SK-N-MC (cell line): ENCODE results near the gene ANGPTL1.

ENCODE experiments used
- EZH2 ChIP-seq: fragments of 200-600 bp; sonication (generic); IDR thresholded peaks from one replicate; pipeline ENCODE4 v1.6.1; 2017; ENCODE audit warnings: antibody characterized with exemption
- POLR2AphosphoS5 ChIP-seq: IDR thresholded peaks from 2 replicates; pipeline ENCODE4 v1.6.1; 2012; ENCODE audit warnings: mild to moderate bottlenecking, low read depth, low read length, borderline replicate concordance

DNA sequence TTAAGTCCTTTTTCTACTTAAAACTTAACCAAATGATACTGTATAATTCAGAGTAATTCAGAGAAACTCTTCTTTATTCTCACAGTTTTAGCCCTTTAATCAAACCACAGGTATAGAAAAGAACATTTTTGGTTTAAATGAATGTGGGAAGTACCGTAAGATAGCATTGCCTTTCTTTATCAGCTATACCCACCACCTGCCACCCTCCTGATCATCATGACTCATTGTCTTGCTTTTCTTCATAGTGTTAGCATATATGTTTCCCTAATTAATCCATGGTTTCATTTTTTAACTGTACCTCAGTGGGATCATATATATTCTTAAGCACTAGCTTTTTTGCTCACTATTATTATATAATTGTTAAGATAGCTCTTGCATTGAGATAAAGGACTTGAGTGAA is 27.5 kb upstream of the ANGPTL1 start:
- TF ChIP-seq POLR2AphosphoS5 (no peak), EZH2 (no peak)
